HuH-7 (cell line): ENCODE data around the gene ZNF664.
A peak's percentile ranks its signal among the peaks of the same experiment; 100 is the strongest.
"Not testable (repeated sequence)": the region's sequence is repeated elsewhere in the genome, so short reads cannot be mapped to it uniquely, and the experiment has no call there.

Experiments used
- DNase-seq: peaks from one replicate; pipeline ENCODE4 v3.0.0; 2011; ENCODE audit warnings: low spot score

The ZNF664 gene

DNA sequence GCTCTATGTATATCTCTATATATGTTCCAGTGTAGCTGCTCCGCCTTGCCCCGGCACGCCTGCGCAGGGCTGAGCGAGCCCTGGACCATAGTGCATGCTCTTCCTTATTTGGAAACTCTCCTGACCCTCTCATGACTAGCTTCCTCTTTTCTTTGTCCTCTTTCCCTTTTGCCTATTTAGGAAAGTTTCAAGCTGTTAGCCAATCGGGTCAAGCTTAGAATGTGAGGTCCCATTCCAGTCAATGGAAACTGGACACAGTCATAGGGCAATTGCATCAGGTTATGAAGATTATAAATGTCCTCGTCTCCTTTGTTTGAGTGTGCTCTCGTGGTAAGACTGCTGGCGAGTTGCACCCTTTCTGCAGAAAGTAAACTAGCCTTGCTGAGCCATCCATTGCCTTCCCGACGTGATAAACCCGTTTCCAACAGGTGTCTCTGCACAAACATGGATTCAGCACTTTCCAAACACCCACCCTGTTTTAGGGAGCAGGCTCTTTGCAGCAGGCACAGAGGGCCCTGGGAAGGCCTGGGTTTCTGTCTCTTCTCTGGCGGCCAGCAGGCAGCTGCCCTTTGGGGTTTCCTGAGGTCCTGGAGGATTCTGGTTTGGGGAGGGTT, 31.3 kb upstream of the ZNF664 start:
- no peak for DNase-seq

DNA sequence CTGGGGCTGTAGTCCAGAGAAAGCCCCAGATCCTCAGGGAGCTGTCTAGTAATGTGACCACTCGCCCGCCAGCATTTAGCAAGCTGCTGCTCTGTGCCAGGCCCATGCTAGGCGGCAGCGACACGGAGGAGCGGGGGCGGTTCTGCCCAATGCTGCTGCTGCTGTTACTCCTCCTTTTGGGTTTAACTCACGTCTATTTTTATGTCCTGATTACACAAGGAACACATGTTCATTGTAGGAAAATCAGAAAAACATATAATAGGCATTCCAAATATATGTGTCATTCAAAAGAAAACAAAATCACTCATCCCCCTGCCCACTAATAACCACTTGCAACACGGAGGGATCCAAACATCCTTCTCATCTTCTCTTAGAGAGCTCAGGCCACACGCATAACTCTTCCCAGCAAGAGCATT, 30.8 kb upstream of the ZNF664 start:
- DNase-seq: no peak

DNA sequence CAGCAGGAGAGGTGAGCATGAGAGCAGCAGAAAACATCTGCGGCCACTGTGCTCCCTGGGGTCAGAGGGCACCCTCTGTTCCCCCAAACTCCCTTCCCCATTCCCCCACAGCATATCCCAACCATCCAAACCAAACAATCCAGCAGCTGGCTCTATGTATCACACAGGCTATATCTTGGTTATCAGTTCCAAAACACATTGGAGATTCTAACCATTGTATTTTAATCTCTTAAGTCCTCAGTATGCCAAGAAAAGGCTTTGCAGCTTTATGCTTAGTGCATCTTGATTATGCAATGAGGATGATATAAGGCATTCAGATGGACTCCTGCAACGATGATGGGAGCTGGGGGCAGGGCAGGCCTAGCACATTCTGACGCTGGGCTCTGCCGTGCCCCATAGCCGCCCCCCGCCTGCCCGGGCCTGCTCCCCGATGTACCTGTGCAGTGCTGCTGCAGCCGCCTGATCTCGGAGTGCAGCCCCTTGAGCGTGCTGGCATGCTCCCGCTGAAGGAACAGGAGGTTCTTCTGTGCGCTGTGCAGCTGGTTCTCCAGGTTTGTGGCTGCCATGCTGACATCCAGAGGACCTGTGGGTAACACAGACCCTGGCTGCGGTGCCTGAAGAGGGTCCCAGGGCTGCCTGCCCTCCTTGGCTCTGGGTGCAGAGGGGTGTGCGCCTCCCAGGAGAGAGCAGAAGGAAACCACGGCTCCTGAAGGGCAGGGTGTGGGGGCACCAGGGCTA, 29.9 kb upstream of the ZNF664 start:
- no peak for DNase-seq

DNA sequence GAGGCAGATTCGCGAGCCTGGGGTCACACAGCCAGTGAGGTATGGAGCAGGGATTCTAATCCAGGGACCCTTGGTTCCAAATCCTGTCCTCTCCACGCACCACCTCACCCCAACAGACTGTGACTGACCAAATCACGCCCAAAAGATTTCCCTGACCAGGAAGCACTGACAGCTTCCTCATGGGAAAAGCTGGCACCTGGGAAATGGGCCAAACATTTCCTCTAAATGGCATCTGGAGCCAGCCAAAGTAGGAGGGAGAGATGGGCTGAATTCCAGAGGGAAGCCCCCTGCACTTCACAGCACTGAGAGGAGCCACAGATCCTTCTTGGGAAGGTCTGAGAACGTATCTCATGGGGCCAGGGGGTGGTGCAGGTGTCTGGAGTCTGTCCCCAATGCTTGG, 29.2 kb upstream of the ZNF664 start:
- DNase-seq: no peak

DNA sequence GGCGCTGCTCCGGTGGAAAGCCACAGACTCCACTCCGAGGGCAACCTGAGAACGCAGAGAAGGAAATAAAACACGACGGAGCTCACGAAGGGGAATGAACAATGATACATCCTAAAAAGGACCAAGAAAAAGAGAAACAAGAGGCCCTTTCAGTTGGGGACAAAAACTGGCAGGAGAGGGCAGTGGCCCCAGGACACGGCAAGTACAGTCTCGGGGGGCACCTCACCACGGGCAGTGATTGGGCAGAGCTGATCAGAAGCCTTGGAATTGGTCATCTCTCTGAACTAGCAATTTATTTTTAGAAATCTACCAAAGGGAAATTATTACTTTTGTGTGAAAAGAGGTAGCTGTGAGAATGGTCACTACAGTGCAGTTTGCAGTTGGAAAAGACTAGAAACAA, 28.3 kb upstream of the ZNF664 start:
- DNase-seq: no peak

DNA sequence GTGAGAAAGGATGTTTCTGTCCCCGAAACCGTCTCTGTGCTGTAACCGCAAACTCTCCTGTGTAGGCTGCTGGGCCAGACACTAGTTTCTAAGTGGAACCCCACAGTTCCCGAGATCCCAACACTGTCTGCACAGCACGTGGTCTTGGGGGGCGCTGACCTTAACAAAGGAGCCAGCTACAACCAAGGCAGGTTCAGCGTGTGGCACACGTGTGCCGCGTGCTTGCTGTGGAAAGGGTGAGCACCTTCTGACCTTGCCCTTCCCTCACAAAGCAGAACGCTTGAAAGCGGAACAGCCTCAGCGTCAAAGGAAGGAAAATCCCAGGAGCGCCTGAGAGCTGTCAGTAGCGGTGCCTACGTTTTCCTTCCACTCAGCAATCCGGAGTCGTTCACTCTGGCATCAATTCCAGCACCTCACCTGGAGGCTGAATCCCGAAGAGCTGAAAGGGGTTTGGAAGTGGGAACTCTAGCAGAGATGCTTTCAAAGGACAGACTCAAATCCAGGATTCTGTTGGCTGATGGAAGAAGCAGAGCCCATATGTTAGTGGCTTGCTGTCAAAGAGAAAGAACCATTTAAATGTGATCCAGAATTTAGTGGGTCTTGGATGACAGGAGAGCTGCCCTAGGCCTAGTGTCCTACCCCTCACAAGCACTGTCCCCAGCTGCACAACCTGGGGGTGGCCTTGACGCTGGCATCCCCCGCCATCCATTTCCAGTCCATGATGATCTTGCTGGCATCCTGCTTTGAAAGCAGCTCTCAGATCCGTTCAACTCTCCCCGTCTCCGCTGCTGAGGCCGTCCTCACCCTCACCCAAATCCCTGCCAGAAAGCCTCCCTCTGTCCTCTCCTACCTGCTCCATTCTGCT, 27.5 kb upstream of the ZNF664 start:
- DNase-seq: no peak

DNA sequence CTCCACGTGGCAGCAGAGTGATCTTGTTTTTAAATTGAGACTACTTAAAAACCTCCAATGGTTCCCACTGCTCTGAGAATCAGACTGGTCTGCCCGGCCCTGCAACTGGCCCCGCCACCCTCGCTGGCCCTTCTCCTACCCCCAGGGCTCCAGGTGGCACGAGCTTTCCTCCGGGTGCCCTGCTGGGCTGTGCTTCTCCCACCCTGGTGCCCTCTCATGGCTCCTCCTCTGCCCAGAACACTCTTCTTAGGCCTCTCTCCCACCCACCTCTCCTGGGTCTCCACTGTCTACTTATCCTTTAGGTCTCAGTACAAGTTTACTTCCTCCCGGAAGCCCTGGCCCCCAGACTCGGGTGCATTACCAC, 26.9 kb upstream of the ZNF664 start:
- DNase-seq: no peak

DNA sequence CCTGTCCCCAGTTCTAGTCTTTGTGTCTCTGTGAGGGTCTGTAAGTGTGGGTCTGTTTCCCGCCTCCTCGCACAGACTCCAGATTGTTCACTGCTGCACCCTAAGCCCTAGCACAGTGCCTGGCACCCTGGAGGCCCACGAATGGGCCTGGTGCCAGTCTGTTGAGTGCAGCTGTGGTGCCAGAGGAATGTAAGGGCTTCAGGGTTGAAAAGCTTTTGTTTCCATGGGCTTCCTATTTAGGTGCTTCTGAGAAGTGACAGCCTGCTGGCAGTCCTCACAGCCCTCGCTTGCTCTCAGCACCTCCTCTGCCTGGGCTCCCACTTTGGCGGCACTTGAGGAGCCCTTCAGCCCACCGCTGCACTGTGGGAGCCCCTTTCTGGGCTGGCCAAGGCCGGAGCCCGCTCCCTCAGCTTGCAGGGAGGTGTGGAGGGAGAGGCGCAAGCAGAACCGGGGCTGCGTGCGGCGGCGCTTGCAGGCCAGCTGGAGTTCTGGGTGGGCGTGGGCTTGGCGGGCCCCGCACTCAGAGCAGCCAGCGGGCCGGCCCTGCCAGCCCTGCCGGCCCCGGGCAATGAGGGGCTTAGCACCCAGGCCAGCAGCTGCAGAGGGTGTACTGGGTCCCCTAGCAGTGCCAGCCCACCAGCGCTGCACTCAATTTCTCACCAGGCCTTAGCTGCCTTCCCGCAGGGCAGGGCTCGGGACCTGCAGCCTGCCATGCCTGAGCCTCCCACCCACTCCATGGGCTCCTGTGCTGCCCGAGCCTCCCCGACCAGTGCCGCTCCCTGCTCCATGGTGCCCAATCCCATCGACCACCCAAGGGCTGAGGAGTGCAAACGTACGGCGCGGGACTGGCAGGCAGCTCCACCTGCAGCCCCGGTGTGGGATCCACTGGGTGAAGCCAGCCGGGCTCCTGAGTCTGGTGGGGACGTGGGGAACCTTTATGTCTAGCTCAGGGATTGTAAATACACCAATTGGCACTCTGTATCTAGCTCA, 26.2 kb upstream of the ZNF664 start:
- DNase-seq: not testable (repeated sequence)

DNA sequence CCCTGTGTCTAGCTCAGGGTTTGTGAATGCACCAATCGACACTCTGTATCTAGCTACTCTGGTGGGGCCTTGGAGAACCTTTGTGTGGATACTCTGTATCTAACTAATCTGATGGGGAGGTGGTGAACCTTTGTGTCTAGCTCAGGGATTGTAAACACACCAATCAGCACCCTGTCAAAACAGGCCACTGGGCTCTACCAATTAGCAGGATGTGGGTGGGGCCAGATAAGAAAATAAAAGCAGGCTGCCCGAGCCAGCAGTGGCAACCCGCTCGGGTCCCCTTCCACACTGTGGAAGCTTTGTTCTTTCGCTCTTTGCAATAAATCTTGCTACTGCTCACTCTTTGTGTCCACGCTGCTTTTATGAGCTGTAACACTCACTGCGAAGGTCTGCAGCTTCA, 25.5 kb upstream of the ZNF664 start:
- not testable (repeated sequence) for DNase-seq

DNA sequence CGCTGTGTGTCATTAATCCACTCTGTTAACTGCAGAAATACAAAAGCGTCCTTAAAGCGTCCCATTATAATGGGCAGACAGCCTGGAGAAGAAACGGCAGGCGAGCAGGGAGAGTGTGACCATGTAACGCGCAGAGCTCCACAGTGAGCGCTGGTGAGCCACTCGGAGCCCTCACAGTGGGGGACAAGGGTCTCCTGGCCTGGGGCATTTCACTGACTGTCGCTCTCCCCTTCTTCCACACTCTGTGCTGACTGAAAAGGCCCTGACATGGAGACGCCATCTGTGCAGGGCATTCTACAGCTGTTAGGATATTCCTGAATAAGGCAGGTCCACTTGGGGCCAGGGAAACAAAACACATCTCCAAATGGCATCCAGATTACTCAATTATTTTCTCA, 24.6 kb upstream of the ZNF664 start:
- no peak for DNase-seq

DNA sequence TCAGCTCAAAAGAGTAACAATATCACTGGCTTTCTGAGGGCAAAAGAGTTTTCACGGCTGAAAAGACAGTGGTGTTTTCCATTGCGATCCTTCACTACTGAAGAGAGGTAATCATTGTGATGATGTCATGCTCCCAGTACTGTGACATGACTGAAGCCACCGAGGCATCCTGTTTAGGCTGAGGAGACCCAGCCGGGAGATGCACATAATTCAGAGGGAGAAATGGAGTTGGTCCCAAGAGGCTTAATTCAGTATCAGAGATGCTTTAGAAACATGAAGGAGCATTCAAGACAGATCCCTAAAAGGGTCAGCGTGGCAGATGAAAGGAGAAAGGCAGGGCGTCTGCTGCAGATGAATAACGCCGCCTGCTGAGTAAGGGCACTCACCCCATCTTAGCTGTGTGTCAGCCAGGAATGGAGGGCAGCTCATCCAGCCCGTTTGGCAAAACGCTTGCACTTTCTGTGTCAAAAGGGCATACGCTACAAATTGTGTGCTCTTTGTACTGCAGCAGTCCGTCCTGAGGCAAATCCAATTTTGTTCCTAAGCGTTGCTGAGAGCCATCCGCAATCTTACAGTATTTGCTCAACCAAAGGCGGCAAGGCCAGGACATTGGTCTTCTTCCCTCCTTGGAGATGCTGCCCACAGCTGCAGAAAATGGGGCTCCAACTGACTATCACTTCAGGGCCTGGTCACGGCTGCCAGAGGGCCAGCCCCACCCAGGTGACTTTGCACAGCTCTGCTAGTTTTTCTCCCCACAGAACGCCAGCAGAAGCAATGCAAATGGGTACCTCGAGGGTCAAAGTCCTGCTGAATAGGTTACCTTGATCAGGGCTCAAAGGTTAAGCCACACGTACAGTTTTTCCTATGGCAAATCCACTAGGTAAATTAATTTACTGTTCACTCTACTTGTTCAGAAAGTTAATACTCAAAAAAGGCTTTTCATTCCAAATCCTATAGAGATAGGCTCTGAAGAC, 23.9 kb upstream of the ZNF664 start:
- DNase-seq: peak; percentile 62

DNA sequence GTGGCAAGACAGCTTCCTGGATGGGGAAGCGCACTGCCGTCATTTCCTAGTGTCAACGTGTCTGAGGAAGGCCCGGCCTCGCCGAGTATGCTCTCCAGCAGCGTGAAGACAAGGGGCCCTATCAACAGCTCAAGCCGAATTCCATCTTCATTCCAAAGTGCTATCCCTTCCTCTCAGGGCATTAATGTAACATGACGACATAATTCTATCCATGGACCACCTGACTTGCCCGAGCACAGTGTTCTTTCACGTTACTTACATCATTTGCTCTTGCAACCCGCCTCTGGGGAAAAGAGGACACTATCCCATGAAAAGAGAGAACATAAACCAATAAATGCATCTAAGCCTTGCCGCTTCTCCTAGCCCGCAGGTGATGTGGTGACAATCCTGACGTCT, 23.2 kb upstream of the ZNF664 start:
- no peak for DNase-seq

DNA sequence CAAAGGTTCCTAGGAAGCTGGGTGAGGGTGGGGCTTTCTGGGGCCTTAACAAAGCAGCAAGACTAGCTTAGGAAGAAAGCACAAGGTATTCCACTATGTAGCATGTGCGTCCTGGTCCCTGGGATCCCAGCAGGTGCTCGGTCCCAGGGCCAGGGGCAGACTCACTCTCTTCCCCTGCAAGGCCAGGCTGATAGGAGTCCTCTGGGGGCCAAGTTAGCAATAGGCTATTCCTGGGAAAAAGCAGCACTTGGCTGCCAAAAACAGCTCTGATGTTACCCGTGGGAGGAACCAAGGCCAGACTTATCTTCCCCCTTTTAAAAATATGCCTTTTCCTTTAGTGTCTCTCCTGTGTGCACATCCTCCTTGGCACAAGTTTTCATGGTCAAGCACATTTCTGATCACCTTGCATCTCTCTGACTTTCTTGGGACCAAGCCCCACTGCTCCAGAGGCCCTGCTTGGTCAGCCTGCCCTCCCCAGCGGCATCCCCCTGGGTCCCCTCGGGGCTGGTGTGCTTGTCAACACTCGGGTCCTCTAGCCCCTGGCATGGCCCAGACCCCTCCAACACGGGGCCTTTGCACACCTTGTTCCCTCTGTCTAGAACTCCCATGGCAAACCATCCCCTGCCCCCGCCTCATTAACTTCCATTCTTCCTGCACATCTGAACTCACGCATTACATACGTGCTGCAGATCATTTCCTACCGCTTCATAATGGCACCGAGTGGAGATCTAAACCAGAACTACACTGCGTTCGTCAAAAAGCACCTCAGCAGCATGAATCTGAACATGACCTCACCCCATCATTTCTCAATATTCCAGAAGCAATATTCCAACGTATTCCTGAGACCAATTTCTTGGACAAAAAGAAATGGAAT, 22.3 kb upstream of the ZNF664 start:
- DNase-seq: no peak

DNA sequence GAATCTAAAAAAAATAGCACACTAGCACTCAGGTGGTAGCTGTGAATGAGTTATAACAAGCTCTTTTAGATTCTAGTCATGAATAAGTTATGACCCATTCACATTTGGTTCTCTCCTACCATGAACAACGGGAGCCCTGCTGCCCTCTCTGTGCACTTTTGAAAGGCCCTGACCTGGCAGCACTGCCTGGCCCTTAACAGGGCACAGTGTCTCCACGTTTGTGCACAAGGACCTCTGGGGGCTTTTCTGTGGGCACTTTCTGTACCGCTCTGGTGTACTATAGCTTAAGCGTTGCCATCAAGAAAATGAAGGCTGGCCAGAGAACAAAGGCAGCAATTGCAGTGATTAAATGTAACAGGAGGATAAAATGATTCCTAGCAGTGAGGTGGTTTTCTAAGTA, 21.5 kb upstream of the ZNF664 start:
- no peak for DNase-seq

DNA sequence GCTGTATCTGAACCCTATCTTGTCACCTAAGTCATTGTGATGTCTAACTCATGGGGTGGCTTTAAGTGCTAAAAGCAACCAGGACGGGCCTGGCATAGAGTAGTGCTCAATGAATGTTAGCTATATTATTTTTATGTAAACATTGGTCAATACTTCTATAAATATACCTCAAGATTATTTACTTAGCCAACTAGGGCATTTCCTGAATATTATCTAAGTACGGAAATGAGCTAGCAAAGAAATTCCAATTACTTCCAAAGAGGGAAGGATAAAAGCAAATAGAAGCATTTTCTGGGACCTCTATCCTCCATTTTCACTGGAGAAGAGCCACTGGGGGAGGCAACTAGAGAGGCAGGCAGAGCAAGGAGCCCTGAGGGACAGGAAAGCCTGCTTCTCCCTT, 21.0 kb upstream of the ZNF664 start:
- DNase-seq: no peak

DNA sequence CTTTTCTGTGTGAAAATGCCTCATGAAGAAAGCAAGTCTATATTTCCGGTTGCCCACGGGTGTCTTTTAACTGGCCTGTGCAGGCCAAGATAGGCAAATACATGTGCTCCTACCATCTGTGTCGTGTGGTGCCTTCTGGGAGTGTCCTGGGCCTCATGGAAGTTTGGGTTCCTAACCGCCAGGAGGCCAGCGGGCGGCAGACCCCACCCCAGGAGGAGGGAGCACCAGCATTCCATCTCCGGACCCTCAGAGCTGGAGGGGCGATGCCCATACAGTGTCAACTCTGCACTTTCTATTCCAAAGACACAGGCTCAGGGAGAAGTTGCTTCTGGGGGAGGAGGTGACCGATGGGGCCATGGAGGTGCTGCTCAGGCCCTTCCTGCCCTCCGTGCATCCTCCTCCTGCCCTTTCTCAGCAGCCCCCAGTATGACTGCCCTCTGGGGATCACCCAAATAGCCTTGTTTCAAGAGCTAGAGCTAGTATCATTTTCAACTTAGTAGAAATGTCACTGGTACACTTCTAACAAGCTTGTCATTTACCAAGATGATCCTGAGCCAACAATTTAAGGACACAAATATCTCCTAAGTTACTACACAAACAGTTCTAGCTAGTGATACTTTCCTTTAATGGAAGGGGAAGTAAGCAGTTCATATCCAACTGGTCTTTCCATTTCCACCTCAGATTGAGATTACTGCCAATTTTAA, 18.2 kb upstream of the ZNF664 start:
- no peak for DNase-seq

DNA sequence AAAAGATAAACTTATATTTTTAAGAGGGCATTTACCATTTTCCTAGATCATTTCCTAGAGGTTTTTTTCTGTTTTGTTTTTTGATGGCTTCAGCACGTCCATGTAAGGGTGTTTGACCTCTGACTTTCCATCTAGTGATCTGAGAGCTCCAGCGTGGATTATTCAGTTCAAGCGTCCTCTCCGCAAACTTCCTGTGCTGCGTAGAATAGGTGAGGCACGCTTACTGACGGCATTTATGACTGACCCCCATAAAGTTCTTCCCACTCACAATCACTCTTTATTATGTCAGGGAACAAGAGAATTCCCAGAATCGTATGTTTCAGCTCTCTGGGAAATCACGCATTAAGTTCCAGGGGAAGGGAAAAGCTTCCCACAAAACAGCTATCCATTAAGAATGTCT, 16.8 kb upstream of the ZNF664 start:
- DNase-seq: no peak

DNA sequence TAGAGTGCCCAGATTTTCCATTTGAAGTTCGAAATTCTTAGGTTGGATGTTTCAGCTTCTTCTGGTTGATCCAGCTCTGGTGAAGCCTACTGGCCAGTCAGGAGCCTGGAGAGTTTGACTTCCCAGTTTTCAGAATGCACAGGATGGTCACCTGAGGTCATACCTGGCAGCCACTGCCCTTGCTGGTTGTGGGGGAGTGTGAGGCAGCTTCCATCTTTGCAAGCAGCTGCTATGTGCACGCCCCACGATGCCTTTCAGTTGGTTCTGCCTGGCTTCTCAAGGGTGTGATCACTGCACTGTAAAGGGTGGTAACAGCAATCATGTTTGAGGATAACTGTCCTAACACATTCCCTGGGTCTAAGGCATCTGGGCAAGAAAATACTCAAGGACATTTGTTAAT, 15.8 kb upstream of the ZNF664 start:
- no peak for DNase-seq

DNA sequence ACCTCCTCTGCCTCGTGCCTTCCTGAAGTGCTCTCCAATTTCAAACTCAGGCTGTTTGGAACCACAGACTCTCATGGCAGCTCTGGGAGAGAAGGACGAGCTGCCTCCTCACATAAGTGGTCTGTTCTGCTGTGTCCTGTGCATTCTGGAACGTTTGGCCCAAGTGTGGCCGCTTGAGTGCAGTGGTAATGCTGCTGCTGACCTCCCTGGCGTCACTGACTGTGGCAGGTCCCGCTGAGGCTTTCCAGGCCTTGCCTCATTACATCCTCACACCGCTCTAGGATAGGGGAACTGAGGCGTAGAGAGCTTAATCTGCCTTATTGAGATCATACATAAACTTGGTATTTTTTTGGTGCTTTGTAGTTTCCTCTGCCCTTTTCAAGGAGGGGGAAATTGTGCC, 14.6 kb upstream of the ZNF664 start:
- no peak for DNase-seq
